GM19351 (cell line): Measurements from ENCODE around the gene STX2.
"Not testable (repeated sequence)": the region's sequence is repeated elsewhere in the genome, so short reads cannot be mapped to it uniquely, and the experiment has no call there.

Experiments used
- ATAC-seq: cut with Tn5 transposase; IDR thresholded peaks from one replicate; pipeline ENCODE4 v1.9.1; 2021; ENCODE audit warnings: mild to moderate bottlenecking, moderate library complexity; ENCODE audit not compliant: unreplicated experiment

STX2 gene

DNA sequence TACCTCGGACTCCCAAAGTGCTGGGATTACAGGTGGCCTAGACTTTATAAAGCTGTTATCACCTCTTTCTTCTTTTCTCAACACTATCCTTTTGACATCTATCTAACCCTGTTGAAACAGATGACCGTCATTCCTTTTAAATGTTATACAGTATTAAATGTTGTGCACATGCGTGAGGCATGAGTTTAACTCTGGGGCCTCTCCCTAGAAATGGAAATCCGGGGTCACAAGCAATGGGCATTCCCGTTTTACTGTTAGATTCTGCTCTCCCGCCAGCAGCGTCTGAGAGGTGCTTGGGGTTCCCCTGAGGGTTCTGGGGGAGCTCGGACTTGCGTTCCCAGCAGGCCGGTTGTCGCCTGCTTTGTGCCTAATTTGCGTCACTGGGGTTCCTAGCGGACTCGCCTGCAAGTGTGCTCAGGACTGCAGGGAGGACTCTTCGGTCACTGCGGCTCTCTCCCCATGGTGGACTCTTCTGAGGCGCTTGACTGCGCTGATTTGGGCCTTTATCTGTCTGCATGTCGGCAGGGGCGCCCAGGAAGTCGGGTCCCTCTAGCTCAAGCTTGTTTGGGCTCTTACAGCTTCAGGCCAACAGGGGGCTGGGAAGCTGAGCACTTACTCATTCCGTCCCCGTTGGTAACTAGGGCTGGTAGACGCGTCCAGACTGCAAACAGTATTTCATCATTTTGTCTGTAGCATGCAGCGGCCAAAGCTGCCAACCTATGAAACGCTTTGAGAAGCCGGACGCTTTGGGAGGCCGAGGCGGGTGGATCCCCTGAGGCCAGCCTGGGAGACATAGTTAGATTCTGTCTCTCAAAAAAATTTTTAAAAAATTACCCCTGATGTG is 31.6 kb upstream of the STX2 start:
- peak; percentile 75 for ATAC-seq

DNA sequence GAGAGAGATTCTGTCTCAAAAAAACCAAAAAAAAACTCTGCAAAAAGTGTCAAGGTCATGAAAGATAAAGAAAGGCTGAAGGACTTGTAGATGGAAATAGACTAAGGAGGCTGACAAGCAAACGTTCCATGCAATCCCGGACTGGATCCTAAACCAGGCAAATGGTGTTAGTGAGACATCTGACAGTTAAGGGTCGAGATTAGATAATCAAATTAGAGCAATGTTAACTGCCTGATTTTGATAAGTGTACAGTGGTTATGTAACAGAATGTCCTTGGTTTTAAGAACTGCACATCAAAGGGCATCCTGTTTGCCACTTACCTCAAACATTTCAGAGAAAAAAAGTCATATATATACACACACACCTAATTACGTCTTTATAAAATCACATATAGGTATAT is 29.4 kb upstream of the STX2 start:
- ATAC-seq: no peak

DNA sequence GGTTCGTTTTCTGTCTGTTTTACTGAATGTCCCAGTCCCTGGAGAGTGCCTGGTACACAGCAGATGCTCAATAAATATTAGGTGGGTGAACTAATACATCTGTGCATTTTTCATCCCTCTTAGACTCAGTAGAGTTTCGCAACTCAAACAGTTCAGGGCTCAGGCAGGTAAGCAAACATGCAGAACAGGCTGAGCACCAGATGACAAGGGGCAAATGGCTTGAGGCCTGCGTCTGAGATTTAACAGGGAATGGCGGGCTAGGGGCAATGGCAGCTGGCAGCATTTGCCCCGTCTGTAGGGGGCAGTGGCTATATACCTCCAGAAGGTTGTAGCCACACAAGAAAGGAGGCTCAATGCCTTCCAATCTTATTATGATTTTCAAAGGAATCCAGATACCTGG is 24.2 kb upstream of the STX2 start:
- no peak for ATAC-seq

- ATAC-seq: not testable (repeated sequence)
These were observed 23.7 kb upstream of the STX2 start for GRCh38 chr12:130862771-130863170.

DNA sequence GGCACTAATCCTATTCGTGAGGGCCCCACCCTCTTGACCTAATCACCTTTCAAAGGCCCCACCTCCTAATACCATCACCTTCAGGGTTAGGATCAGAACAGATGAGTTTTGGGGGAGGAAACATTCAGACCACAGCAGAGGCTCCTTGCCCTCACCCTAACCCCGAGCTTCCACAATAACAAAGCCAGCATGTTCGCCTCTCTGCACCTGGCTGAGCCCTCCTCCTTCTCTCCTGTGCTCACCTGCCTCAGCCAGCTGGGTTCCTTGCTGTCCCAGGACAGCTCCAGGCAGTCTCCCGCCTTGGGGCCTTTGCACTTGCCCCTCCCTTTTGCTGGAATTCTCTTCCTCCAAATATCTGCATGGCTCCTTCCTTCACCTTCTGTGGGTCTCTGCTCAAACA is 23.1 kb upstream of the STX2 start:
- ATAC-seq: no peak

GRCh38 chr12:130860311-130860710 is 21.3 kb upstream of the STX2 start:
- ATAC-seq: no peak

DNA sequence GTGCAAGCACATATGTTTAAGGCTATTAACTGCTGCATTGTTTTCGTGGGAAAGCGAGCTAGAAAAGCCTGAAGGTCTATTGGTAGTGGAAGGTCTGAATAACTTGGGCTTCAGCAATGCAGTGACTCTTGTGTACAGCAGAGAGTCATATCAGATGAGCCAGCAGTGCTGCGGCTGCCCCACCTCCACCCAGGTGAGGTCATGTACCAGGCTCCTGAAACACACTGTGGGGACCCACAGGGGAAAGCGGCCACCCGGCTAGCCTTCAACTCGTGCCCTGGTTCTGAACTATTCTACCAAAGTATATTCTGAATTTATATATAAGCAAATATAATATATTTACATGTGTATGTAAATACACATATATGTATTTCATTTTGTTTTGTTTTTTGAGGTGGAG is 20.1 kb upstream of the STX2 start:
- no peak for ATAC-seq

DNA sequence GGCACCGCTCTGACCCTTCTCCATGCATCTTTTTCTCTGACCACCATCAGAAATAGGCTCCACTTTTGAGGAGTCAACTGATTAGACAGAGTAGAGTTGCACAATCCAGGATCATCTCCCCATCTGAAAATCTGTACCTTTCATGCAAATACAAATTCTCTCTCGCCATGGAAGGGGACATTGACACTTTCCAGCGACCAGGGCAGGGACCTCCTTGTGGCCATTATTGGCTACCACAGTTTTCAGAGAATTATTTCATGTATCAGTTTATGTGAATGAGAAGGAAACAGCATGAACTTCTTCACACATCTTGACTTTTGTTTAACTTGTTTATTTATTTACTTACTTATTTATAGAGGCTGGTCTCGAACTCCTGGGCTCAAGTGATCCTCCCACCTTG is 19.0 kb upstream of the STX2 start:
- ATAC-seq: no peak

- ATAC-seq: no peak
These were observed 17.0 kb upstream of the STX2 start for GRCh38 chr12:130856088-130856487.

GRCh38 chr12:130850418-130851021 is 11.5 kb upstream of the STX2 start:
- no peak for ATAC-seq

DNA sequence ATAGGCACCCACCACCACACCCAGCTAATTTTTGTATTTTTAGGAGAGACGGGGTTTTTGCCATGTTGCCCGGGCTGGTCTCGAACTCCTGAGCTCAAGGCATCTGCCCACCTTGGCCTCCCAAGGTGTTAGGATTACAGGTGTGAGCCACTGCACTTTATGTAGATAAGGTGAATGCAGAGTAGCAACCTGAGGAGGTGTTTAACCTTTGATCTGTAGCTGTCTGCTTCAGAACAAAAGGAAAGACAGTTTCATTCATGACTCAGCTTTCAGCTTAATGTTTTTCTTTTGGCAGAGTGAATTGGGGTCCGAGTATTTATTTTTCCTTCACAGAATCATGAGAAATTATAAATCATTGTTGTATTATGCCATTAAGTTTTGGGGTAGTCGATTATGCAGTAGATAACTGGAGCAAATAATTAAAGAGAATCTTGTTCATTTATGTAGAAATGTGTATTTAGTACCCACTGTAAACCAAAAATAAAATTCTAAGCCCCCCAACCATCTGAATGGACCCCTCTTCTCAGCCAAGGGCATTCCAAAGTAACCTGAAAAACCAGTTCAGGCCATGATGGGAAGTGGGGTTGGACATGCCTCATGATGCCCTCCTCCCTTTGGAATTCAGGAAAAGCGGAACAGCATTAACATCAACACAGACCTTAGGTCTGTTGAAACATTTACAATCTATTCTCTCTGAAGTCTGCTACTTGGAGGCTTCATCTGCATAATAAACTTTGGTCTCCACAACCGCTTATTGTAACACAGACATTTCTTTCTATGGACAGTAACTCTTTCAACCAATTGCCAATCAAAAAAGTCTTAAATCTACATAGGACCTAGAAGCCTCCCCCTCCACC is 10.7 kb upstream of the STX2 start:
- ATAC-seq: no peak

- ATAC-seq: not testable (repeated sequence)
These were observed 9.8 kb upstream of the STX2 start for GRCh38 chr12:130848785-130849305.

DNA sequence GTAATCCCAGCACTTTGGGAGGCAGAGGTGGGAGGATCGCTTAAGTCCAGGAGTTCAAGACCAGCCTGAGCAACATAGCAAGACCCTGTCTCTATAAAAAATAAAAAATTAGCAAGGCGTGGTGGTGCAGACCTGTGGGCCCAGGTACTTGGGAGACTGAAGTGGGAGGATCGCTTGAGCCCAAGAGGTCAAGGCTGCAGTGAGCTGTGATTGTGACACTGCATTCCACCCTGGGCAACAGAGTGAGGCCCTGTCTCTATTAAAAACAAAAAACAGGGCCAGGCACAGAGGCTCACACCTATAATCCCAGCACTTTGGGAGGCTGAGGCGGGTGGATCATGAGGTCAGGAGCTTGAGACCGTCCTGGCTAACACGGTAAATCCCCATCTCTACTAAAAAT is 9.1 kb upstream of the STX2 start:
- not testable (repeated sequence) for ATAC-seq

DNA sequence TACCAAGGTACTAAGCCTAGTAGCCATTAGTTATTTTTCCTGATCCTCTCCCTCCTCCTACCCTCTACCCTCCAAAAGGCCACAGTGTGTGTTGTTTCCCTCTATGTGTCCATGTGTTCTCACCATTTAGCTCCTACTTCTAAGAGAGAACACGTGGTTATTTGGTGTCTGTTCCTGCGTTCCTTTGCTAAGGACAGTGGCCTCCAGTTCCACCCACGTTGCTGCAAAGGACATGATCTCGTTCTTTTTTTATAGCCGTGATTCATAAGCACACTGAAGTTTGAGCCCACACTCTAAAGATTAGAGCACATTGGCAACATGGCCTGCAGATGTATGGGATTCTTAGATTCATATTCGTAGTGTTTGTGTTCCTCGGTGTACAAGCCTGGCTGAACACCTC is 8.1 kb upstream of the STX2 start:
- ATAC-seq: no peak

DNA sequence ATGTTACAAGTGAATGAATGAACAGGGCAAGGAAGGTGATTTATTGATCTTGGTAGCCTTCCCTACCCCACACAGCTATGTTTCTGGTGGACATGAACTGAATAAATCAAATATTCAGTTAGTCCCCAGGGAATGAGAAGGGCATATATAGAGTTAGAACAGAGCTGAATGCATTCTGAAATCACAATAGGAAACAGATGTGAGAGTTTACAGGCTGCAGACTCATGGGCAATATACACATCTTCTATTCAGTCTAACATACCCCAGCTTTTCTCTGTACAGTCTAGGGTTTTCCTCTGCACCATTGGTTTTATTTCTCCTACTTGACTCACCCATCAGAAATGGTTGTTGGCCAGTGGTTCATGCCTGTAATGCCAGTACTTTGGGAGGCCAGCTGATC is 7.3 kb upstream of the STX2 start:
- ATAC-seq: no peak

DNA sequence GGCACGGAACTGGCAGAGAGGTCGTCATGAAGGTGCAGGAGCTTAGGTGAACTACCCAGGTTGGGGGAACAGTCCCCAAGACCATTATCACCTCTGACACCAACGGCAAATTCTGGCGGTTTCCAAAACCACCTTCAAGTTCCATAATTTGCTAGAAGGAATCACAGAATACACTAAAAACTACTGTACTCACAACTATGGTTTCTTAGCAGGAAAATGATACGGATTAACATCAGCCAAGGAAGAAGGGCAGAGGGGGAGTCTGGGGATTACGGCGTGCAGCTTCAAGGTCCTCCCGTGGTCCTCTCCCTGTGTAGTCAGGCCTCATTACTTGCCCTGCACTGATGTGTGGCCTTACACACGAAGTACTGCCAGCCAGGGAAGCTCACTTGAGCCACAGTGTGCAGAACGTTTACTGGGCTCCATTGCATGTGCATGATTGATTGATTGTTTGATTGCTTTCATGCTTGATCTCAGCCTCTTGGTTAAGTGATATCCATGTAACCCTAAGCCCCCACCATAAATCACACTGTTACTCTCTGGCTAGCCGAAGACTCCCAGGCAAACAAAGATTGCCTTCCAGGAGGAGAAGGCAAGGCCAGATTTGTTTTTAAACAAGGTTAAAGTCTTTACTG is 837 bp upstream of the STX2 start:
- ATAC-seq: no peak

GRCh38 chr12:130838284-130838950 is 633 bp downstream of the STX2 start:
- peak; percentile 39 for ATAC-seq

DNA sequence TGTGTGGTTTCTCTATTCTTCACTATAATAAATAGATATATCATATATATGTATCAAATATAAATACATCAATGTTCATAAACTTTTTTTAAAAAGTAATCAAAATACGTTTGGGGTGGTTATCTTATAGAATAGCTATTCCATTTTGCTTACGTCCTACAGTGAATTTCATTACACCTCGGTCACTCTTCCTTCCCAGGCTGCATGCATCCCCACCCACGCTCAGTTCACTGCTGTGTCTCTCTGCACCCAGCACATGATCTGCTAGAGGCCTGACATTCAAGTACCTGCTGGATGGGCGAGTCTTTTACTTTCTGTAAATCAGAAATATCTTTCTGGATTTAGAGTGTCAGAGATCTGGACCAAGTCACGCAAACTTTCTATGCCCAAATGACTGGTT is 3.6 kb downstream of the STX2 start:
- no peak for ATAC-seq

GRCh38 chr12:130835011-130835410 is 4.0 kb downstream of the STX2 start:
- no peak for ATAC-seq

DNA sequence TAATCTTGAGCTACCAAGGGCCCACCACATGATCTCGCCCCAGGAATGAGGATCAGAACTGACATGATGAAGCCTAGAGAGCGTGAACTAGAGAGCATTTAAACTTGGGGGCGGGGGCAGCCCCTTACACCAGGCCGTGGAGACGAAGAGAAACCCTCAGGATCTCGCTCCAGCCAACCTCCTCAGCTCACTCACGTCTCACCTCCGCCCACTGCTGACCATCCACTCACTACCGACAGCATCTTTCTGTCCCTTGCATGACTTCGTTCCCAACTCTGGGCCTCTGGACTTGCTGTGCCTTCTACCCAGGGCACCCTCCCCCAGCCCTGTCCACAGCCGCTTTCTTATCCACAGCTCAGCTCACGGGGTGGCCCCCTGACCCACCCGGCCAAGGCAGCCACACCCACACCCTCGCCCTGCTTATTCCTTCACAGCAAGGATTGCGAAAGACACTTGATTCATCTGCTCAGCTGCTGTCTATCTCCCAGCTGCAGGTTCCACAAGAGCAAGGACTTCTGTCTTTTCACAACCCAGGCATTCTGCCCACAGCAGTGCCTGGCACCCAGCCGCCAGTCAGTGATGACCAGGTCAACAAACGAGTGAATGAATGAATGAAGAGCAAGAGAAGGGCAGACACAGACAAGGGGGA is 6.4 kb downstream of the STX2 start:
- no peak for ATAC-seq
